ENCODE data around the gene MRGPRX3.
A peak's percentile ranks its signal among the peaks of the same experiment; 100 is the strongest.

MRGPRX3 gene

GRCh38 chr11:18093959-18094358, 38.4 kb upstream of the MRGPRX3 start:
- no peaks in the 10 kb centered on the region; the same call in 1 of the 2 replicates for H3K36me3 ChIP-seq (ENCODE audit: insufficient read depth)
- no peak overlapping the region for H3K4me2 ChIP-seq
- TF ChIP-seq, protein P1, sequence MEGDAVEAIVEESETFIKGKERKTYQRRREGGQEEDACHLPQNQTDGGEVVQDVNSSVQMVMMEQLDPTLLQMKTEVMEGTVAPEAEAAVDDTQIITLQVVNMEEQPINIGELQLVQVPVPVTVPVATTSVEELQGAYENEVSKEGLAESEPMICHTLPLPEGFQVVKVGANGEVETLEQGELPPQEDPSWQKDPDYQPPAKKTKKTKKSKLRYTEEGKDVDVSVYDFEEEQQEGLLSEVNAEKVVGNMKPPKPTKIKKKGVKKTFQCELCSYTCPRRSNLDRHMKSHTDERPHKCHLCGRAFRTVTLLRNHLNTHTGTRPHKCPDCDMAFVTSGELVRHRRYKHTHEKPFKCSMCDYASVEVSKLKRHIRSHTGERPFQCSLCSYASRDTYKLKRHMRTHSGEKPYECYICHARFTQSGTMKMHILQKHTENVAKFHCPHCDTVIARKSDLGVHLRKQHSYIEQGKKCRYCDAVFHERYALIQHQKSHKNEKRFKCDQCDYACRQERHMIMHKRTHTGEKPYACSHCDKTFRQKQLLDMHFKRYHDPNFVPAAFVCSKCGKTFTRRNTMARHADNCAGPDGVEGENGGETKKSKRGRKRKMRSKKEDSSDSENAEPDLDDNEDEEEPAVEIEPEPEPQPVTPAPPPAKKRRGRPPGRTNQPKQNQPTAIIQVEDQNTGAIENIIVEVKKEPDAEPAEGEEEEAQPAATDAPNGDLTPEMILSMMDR (conservative IDR thresholded peaks at IDR 0.05; ENCODE audit: low read depth, low read length) = no peak

DNA sequence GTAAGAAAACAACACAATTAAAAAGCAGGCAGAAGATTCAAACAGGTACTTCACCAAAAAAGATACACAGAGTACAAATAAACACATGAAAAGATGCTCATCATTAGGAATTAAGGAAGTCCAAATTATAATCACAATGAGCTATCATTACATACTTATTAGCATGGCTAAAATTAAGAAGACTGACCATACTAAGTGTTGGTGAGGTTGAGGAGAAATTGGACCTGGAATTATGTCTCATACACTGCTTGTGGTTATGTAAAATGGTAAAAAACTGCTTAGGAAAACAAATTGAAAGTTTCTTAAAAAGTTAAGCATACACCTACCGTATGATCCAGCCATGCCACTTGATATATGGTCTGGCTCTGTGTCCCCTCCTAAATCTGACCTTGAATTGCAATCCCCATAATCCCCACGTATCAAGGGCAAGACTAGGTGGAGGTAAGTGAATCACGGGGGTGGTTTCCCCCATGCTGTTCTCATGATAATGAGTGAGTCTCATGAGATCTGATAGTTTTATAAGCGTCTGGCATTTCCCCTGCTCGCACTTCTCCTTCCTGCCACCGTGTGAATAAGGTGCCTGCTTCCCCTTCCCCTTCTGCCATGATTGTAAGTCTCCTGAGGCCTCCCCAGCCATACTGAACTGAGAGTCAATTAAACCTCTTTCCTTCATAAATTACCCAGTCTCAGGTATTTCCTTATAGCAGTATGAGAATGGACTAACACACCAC, 31.3 kb upstream of the MRGPRX3 start:
- peaks cover 20% of the 10 kb centered on the region for H3K79me2 ChIP-seq (ENCODE audit: insufficient read depth, low read depth)
- no peaks in the 10 kb centered on the region; the same call in 1 of the 2 replicates for H3K36me3 ChIP-seq (ENCODE audit: insufficient read depth)
- no peaks in the 10 kb centered on the region for H4K20me1 ChIP-seq (ENCODE audit: insufficient read depth)
- no peak overlapping the region for H3K27ac ChIP-seq
- no peak overlapping the region for H3K4me3 ChIP-seq (IDR thresholded peaks at IDR 0.05; ENCODE audit: insufficient read depth, low read depth, low read length)
- H3K9ac ChIP-seq = no peak overlapping the region
- H3K27me3 ChIP-seq (ENCODE audit: insufficient read depth, low read depth) = no peaks in the 10 kb centered on the region
- TF ChIP-seq, protein P1 (conservative IDR thresholded peaks at IDR 0.05; ENCODE audit: low read depth, low read length) = no peak
- no peak overlapping the region for H3K4me2 ChIP-seq
- H2AFZ ChIP-seq (ENCODE audit: low read depth) = no peak overlapping the region
- peaks cover 12% of the 10 kb centered on the region for H3K4me1 ChIP-seq (ENCODE audit: low read depth, poor library complexity, severe bottlenecking)

More at GRCh38 chr11:18093959-18094358, 38.4 kb upstream of the MRGPRX3 start:
- Histone ChIP-seq H3K27me3 (ENCODE audit: insufficient read depth, low read depth) (no peaks in the 10 kb centered on the region), H3K9ac (no peak overlapping the region), H3K27ac (no peak overlapping the region), H3K4me1 (ENCODE audit: low read depth, poor library complexity, severe bottlenecking) (no peaks in the 10 kb centered on the region), H2AFZ (ENCODE audit: low read depth) (no peak overlapping the region), H3K79me2 (ENCODE audit: insufficient read depth, low read depth) (no peaks in the 10 kb centered on the region; the same call in 1 of the 2 replicates), H4K20me1 (ENCODE audit: insufficient read depth) (no peaks in the 10 kb centered on the region), H3K4me3 (IDR thresholded peaks at IDR 0.05; ENCODE audit: insufficient read depth, low read depth, low read length) (no peak overlapping the region)

DNA sequence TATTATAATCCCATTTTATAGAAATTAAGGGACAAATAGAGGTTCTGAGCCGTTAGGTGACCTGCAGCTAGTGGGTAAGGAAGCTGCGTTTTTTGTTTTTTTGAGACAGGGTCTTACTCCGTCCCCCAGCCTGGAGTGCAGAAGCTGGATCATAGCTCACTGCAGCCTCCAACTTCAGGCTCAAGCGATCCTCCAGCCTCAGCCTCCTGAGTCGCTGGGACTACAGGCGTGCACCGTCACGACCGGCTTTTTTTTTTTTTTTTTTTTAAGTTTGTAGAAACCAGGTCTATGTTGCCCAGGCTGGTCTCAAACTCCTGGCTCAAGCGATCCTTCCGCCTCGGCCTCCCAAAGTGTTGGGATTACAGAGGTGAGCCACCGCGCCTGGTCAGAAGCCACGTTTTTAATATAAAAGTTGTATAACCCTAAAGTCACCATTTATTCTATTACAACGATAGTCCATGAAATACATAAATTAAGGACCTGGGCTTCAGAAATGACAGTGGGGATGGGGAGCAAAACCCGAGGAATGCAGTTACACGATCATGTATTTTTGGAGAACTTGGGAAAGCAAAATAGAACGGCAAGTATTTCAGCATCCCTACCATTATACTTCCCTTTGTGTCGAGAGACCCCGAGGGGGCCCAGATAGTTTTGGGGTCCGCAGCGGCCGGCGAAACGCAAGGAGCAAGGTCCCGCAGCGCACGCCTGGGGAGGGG, 27.1 kb upstream of the MRGPRX3 start:
- Histone ChIP-seq H3K79me2 (ENCODE audit: insufficient read depth, low read depth) (peaks cover 20% of the 10 kb centered on the region), H3K27me3 (ENCODE audit: insufficient read depth, low read depth) (no peaks in the 10 kb centered on the region), H3K36me3 (ENCODE audit: insufficient read depth) (no peaks in the 10 kb centered on the region; the same call in 1 of the 2 replicates), H3K27ac (peak overlapping the region; percentile 27; the same call in 1 of the 2 replicates), H3K4me1 (ENCODE audit: low read depth, poor library complexity, severe bottlenecking) (peaks cover 17% of the 10 kb centered on the region), H3K4me3 (IDR thresholded peaks at IDR 0.05; ENCODE audit: insufficient read depth, low read depth, low read length) (no peak overlapping the region), H2AFZ (ENCODE audit: low read depth) (peak overlapping the region; percentile 93), H4K20me1 (ENCODE audit: insufficient read depth) (no peaks in the 10 kb centered on the region), H3K4me2 (peak overlapping the region; percentile 76), H3K9ac (peak overlapping the region; percentile 78)
- TF ChIP-seq, protein P1 (conservative IDR thresholded peaks at IDR 0.05; ENCODE audit: low read depth, low read length) = no peak

DNA sequence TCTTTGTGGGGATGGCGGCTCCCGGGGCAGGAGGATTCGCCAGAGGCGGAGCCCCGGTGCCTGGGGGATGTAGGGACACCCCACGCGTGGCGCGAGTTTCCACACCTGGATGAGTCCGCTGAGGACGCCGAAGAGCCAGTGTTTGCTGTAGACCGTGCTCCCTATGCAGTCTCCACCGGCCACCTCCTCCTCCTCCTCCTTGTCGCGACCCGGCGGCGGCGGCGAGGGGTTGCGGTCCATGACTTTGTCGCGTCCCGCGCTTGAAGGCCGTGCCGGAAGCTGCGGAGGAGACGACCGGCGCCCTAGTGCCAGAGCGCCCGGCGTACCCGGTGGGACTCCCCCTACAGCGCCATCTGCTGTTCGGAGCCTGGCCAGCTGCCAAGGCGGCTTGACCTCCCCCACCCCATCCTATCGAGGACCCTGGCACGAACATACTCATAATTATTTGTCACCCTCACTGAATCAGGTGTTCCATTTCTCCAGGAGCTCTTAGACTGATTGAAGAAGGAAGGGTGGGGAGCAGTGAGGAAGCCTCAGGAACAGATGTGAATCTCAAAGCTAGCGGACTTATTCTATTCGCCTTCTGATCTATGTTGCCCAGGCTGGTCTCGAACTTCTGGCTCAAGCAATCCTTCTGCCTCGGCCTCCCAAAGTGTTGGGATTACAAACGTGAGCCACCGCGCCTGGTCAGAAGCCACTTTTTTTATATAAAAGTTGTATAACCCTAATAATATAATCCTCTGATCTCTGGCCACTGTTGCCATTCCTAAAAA, 26.4 kb upstream of the MRGPRX3 start, which contains the start of gene SAAL1:
SAAL1 (minus strand) TSS at position 281 of the 773 bp plus-strand sequence; CDS start at position 240, 41 bp downstream.
- Histone ChIP-seq H3K4me2 (peak within 1 kb of the TSS; percentile 76), H3K4me1 (ENCODE audit: low read depth, poor library complexity, severe bottlenecking) (peaks cover 17% of the 10 kb centered on the region), H2AFZ (ENCODE audit: low read depth) (peak within 1 kb of the TSS; percentile 93), H3K27me3 (ENCODE audit: insufficient read depth, low read depth) (no peaks in the 10 kb centered on the region), H3K9ac (peak within 1 kb of the TSS; percentile 78), H4K20me1 (ENCODE audit: insufficient read depth) (no peaks in the 10 kb centered on the region), H3K36me3 (ENCODE audit: insufficient read depth) (no peaks in the 10 kb centered on the region; the same call in 1 of the 2 replicates), H3K27ac (peak within 1 kb of the TSS; percentile 27; the same call in 1 of the 2 replicates), H3K79me2 (ENCODE audit: insufficient read depth, low read depth) (peaks cover 20% of the 10 kb centered on the region), H3K4me3 (IDR thresholded peaks at IDR 0.05; ENCODE audit: insufficient read depth, low read depth, low read length) (no peak within 1 kb of the TSS)
- TF ChIP-seq, protein P1 (conservative IDR thresholded peaks at IDR 0.05; ENCODE audit: low read depth, low read length) = peak; percentile 73
